ENCODE data around the gene LYRM1. TPM values are rescaled to one million over a fixed set of nuclear protein-coding genes. Genes with fewer than 3 reads are reported as not detected.

LYRM1 gene
- polyA plus RNA-seq, 1 donor (not counting 4 experiments of a cell fraction or from before 2014, with no cell fraction given) = 21.7 TPM

DNA sequence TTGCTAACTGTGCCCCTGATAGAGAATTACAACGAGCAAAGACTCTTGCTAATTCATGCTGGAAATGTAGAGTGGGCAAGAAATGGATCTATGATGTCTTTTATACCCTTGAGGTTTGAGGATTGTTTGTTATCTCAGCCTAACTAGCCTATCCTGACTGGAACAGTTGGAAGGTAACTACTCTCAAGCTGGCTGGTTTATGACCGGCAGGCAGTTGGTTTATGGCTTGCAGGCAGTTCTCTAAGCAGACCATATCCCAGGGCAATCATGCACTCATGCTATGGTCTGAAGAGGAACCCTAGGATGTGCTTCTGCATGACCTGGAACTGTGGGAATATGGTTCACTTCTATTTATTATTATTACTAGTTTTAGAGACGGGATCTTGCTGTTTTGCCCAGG is 49.1 kb downstream of the LYRM1 start:
- Histone ChIP-seq H3K4me2 (ENCODE audit: control insufficient read depth, extremely low read depth, insufficient read depth, low read depth, low read length) (no peak overlapping the region), H3K9me1 (ENCODE audit: control insufficient read depth, extremely low read depth, insufficient read depth, low read length) (no peaks in the 10 kb centered on the region), H3K27me3 (ENCODE audit: control insufficient read depth, extremely low read depth, insufficient read depth, low read length) (no peaks in the 10 kb centered on the region), H2AFZ (ENCODE audit: control insufficient read depth, low read length) (no peak overlapping the region), H3K79me2 (ENCODE audit: control insufficient read depth, insufficient read depth, low read length) (no peaks in the 10 kb centered on the region), H3K36me3 (ENCODE audit: control insufficient read depth in 2 of 2, extremely low read depth in 1 of 2, insufficient read depth in 2 of 2, low read length in 2 of 2) (no peaks in the 10 kb centered on the region), H3K9me3 (ENCODE audit: control insufficient read depth, low read depth, low read length) (no peaks in the 10 kb centered on the region), H3K27ac (ENCODE audit: control insufficient read depth, insufficient read depth, low read length) (no peak overlapping the region), H3K4me3 (ENCODE audit: control insufficient read depth in 2 of 3, extremely low read depth in 1 of 3, insufficient read depth in 2 of 3, low read depth in 1 of 3, low read length in 3 of 3) (no peak overlapping the region), H3K4me1 (ENCODE audit: control insufficient read depth, extremely low read depth, insufficient read depth, low read length) (peaks cover 9% of the 10 kb centered on the region), H3K9ac (ENCODE audit: control insufficient read depth, extremely low read depth, insufficient read depth, low read length) (no peak overlapping the region), H4K20me1 (ENCODE audit: control insufficient read depth, extremely low read depth, insufficient read depth, low read length) (no peaks in the 10 kb centered on the region)
- dilution Hi-C loops (cut with MboI; ENCODE audit: extremely low pct_ligation_motif_present, low sequenced_read_pairs) = no loop called here
- FAIRE-seq (no peak), DNase-seq (ENCODE audit: low read depth, low spot score) (no peak)
- TF ChIP-seq, protein P1, sequence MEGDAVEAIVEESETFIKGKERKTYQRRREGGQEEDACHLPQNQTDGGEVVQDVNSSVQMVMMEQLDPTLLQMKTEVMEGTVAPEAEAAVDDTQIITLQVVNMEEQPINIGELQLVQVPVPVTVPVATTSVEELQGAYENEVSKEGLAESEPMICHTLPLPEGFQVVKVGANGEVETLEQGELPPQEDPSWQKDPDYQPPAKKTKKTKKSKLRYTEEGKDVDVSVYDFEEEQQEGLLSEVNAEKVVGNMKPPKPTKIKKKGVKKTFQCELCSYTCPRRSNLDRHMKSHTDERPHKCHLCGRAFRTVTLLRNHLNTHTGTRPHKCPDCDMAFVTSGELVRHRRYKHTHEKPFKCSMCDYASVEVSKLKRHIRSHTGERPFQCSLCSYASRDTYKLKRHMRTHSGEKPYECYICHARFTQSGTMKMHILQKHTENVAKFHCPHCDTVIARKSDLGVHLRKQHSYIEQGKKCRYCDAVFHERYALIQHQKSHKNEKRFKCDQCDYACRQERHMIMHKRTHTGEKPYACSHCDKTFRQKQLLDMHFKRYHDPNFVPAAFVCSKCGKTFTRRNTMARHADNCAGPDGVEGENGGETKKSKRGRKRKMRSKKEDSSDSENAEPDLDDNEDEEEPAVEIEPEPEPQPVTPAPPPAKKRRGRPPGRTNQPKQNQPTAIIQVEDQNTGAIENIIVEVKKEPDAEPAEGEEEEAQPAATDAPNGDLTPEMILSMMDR (optimal IDR thresholded peaks at IDR 0.05 in 1 of 3, IDR thresholded peaks at IDR 0.05 in 1 of 3, conservative IDR thresholded peaks at IDR 0.05 in 1 of 3; ENCODE audit: extremely low read depth in 1 of 3, insufficient read depth in 2 of 3, low read length in 3 of 3) = no peak
- TF ChIP-seq EZH2 (IDR thresholded peaks at IDR 0.05; ENCODE audit: low read length) = no peak

DNA sequence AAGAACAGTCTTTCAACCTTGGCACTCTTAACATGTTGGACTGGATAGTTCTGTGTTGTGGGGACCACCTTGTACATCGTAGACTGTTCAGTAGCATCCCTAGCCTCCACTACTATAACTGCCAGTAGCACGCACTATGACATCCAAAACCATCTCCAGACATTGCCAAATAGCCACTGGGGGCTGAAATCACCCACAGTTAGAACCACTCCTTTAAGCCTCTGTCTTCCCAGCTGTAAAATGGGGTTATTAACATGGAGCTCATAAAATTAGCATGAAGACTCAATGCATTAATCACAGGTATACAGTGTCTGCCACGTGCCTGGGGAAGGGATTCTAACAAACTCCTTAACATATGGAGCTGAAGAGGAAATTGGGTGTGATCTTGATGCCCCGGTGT is 49.7 kb downstream of the LYRM1 start:
- Histone ChIP-seq H3K4me2 (ENCODE audit: control insufficient read depth, extremely low read depth, insufficient read depth, low read depth, low read length) (no peak overlapping the region), H4K20me1 (ENCODE audit: control insufficient read depth, extremely low read depth, insufficient read depth, low read length) (no peaks in the 10 kb centered on the region), H3K4me1 (ENCODE audit: control insufficient read depth, extremely low read depth, insufficient read depth, low read length) (peaks cover 11% of the 10 kb centered on the region), H2AFZ (ENCODE audit: control insufficient read depth, low read length) (no peak overlapping the region), H3K9me3 (ENCODE audit: control insufficient read depth, low read depth, low read length) (no peaks in the 10 kb centered on the region), H3K27me3 (ENCODE audit: control insufficient read depth, extremely low read depth, insufficient read depth, low read length) (no peaks in the 10 kb centered on the region), H3K27ac (ENCODE audit: control insufficient read depth, insufficient read depth, low read length) (no peak overlapping the region), H3K4me3 (ENCODE audit: control insufficient read depth in 2 of 3, extremely low read depth in 1 of 3, insufficient read depth in 2 of 3, low read depth in 1 of 3, low read length in 3 of 3) (no peak overlapping the region), H3K9ac (ENCODE audit: control insufficient read depth, extremely low read depth, insufficient read depth, low read length) (no peak overlapping the region), H3K79me2 (ENCODE audit: control insufficient read depth, insufficient read depth, low read length) (no peaks in the 10 kb centered on the region), H3K9me1 (ENCODE audit: control insufficient read depth, extremely low read depth, insufficient read depth, low read length) (no peaks in the 10 kb centered on the region), H3K36me3 (ENCODE audit: control insufficient read depth in 2 of 2, extremely low read depth in 1 of 2, insufficient read depth in 2 of 2, low read length in 2 of 2) (no peaks in the 10 kb centered on the region)
- no peak for DNase-seq (ENCODE audit: low read depth, low spot score)
- TF ChIP-seq, protein P1 (optimal IDR thresholded peaks at IDR 0.05 in 1 of 3, IDR thresholded peaks at IDR 0.05 in 1 of 3, conservative IDR thresholded peaks at IDR 0.05 in 1 of 3; ENCODE audit: extremely low read depth in 1 of 3, insufficient read depth in 2 of 3, low read length in 3 of 3) = no peak
- TF ChIP-seq EZH2 (IDR thresholded peaks at IDR 0.05; ENCODE audit: low read length) = no peak
- FAIRE-seq = no peak
- dilution Hi-C loops (cut with MboI; ENCODE audit: extremely low pct_ligation_motif_present, low sequenced_read_pairs) = no loop called here
